ENCODE results near the gene JPT2.

Gene JPT2

GRCh38 chr16:1634541-1634940, 43.5 kb upstream of the JPT2 start:
- no peak overlapping the region for H3K4me3 ChIP-seq (ENCODE audit: low read depth, low read length)
- TF ChIP-seq CTCF (IDR thresholded peaks at IDR 0.05; ENCODE audit: control insufficient read depth, extremely low read depth, insufficient read depth) = no peak
- DNase-seq (ENCODE audit: low read depth) = no peak

- DNase-seq (ENCODE audit: low read depth) = no peak
- no peak overlapping the region for H3K4me3 ChIP-seq (ENCODE audit: low read depth, low read length)
- TF ChIP-seq CTCF (IDR thresholded peaks at IDR 0.05; ENCODE audit: control insufficient read depth, extremely low read depth, insufficient read depth) = no peak
These were observed 43.0 kb upstream of the JPT2 start for GRCh38 chr16:1635070-1635469.

GRCh38 chr16:1637526-1637925, 40.6 kb upstream of the JPT2 start:
- DNase-seq (ENCODE audit: low read depth) = no peak
- H3K4me3 ChIP-seq (ENCODE audit: low read depth, low read length) = no peak overlapping the region
- no peak for TF ChIP-seq CTCF (IDR thresholded peaks at IDR 0.05; ENCODE audit: control insufficient read depth, extremely low read depth, insufficient read depth)

- H3K4me3 ChIP-seq (ENCODE audit: low read depth, low read length) = no peak overlapping the region
- DNase-seq (ENCODE audit: low read depth) = no peak
- TF ChIP-seq CTCF (IDR thresholded peaks at IDR 0.05; ENCODE audit: control insufficient read depth, extremely low read depth, insufficient read depth) = no peak
These were observed 39.3 kb upstream of the JPT2 start for GRCh38 chr16:1638757-1639156.

- H3K4me3 ChIP-seq (ENCODE audit: low read depth, low read length) = no peak overlapping the region
- DNase-seq (ENCODE audit: low read depth) = no peak
- TF ChIP-seq CTCF (IDR thresholded peaks at IDR 0.05; ENCODE audit: control insufficient read depth, extremely low read depth, insufficient read depth) = no peak
These were observed 38.8 kb upstream of the JPT2 start for GRCh38 chr16:1639282-1639681.

GRCh38 chr16:1639860-1640259, 38.2 kb upstream of the JPT2 start:
- TF ChIP-seq CTCF (IDR thresholded peaks at IDR 0.05; ENCODE audit: control insufficient read depth, extremely low read depth, insufficient read depth) = no peak
- H3K4me3 ChIP-seq (ENCODE audit: low read depth, low read length) = no peak overlapping the region
- DNase-seq (ENCODE audit: low read depth) = no peak

- DNase-seq (ENCODE audit: low read depth) = no peak
- H3K4me3 ChIP-seq (ENCODE audit: low read depth, low read length) = no peak overlapping the region
- no peak for TF ChIP-seq CTCF (IDR thresholded peaks at IDR 0.05; ENCODE audit: control insufficient read depth, extremely low read depth, insufficient read depth)
These were observed 37.7 kb upstream of the JPT2 start for GRCh38 chr16:1640261-1640941.
